GOT3 (cell line): ENCODE results near the gene LIPJ.

ENCODE experiments used
- DNase-seq: peaks from one replicate; lab custom pipeline; 2025; ENCODE audit warnings: mixed read lengths; lab: John Stamatoyannopoulos, UW

The LIPJ gene

DNA sequence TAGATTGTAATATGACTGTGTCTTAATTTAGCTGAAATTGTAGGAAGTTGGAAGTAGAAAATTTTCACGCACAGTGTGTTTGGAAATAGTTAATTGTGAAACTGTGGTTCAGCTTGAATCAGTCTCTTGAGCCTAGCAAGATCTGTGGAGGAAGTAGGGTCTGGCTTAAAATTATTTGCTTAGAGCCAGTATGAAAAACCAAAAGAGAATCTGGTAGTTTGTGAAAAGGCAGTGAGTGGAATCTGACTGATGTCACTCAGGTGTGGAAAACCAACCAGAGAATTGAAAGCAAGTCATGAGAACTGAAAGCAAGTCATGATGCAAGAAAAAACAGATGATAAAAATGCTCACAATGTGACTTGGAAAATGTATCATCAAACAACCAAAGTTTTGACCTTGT is 11.5 kb downstream of the LIPJ start:
- no peak for DNase-seq

DNA sequence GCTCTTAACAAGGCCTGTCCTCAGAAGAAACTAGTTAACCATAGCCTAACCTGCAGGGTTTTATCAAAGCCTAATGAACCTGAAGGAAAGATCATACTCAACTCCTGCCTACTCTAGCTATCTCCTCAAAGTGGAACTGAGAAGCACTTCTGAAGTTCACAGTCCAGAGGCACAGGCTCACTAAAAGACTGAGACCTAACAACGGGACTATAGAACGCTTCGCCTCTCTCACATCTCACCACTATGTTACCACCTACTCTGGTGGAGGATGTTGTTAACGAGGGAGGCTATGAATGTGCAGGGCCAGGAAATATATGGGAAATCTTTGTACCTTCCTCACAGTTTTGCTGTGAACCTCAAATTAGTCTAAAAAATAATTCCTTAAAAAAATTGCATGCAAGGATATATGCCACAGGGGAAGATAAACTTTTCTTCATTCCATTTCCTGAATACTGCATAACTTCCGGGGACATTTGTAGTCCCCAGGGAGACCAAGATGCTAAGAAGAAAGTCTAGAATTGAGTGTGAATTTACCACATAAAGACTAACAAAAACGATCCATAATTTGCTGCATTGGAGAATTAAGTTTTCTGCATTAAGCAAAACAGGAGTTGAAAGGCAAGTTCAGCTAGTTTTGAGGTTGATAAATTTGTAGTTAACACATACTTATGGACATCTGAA is 21.6 kb downstream of the LIPJ start:
- DNase-seq = no peak

DNA sequence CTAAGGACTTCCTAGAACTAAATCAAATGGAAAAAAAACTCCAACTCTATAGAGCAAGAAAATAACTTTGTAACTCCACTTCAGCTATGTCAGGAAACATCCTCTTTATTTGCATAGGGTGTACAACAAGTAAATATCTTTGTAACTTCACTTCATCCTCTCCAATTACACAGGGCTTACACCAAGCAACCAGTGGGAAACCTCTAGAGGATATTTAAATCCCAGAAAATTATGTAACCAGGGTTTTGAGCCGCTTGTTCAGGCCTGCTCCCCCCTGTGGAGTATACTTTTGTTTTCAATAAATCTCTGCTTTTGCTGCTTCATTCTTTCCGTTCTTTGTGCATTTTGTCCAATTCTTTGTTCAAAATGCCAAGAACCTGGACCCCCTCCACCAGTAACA is 22.2 kb downstream of the LIPJ start:
- DNase-seq = no peak

DNA sequence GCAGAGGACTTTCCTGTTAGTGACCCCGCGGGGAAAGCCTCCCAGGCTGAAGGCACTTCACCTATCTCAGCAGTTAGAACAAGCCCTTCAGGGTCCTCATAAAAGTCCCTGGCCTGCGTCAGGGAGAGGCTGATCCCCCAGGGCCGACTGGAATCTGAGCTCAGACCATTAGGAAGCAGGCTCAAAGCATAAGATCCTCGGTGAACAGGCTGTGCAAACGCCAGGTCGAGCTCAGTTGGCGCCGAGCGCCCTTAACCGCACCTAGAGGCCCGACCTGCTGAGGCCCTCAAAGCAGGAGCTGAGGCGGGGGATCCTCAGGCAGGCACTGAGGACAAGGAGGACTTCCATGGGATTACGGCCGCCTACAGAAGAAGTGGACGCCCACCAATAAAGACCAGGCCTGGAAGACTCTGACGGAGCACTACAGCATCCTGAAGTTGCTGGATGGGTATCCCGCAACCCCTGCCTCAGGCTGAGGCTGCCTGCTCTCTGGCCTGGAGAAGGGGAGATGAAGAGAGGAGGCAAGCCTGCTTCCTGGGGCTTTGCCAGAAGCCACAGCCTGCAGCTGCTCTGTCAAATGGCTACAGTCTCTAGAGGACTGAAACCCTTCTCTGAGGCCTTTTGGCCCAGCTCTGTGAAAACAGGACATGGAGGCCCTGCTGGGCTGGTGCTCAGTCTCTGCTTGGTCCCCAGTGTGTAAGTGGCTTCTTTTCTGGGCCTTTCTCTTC is 29.9 kb downstream of the LIPJ start:
- no peak for DNase-seq

DNA sequence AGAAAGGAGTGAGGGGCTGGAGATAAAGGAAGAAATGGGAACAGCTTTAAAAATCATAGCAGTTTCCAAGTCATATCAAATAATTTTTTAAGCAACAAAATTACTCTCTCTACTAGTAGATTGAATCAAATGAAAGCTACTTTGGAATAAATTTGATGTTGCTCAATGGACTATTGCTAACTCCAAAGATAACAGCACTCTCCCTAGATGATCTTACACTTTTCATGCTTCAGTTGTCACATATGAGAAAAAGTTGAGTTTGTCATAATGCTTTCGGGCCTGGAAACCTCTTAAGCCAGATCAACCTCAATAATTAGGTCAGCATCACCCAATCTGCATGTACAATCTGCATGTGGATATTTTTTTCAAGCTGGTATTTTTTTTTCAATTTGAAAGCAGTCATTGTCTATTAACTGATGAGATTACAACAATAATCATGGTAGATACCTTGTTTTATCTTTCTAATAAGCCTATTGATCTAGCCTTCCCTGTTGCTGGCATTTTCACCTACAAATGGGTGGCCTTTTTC is 31.3 kb downstream of the LIPJ start:
- DNase-seq = no peak

DNA sequence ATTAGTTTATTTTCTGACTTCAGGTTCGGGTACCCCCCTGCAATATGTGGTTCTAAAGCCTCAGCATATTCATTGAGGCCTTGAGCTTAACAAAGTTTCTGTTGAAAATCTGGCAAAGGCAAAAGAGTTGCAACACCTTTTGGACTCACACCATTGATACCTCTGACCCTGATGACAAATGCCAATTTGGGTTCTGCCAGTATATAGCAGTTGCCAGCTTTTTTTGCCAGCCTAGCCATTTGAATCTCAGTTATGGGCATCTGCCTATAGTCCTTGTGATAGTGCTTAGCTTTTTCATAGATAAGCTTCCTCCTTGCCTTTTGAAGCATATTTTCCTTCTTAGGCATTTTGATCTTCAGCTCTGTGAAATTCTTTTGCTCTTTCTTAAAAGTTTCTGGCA is 31.9 kb downstream of the LIPJ start:
- no peak for DNase-seq

DNA sequence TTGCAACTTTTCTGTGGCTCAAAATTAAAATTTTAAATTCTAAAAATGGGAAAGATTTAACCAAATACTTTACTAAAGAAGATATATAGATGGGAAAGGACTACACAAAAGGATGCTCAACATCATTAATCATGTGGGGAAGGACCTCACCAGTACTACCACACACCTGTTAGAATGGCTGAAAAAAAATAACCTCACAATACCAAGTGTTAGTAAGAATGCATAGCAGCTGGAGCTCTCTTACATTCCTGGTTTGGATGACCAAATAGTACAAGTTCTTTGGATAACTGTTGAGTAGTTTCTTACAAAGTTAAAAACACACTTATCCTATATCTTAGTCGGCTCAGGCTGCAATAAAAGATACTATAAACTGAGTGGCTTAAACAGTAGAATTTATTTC is 33.9 kb downstream of the LIPJ start:
- no peak for DNase-seq

DNA sequence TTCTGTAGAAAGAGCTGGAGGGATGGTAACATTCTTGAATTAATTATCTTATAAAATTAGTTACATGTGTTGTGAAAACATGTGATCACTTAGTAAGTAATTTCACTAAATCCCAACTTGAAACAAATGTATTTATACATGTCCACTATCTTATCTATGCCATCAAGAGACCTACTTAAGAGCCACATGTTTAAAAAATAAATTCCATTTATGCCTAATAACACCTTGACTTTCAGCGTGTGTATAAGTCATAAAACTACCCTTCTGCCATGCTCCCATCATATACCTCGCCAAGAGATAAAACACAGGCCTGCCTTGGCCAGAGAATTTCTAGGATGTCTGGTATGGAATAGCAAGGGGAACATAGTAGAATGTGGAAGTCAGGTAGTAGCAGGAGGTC is 37.3 kb downstream of the LIPJ start:
- DNase-seq = no peak

DNA sequence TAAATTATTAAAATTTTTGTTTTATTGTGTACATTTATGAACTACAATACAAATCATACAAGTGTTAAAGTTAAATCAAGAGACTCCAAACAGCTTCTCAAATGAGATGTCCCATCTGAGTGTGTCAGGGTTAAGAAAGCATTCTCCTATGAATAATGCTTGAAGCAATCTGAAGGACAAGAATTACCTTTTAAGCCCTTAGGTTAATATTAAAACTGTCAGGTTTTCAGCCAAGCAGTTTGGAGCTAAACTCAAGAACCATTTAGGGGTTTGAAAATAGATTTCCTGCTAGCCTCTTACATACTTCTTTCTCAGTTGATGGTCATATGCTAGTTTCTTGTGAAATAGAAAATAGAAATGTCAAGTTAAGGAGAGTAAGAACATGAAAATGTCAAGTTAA is 38.3 kb downstream of the LIPJ start:
- no peak for DNase-seq

DNA sequence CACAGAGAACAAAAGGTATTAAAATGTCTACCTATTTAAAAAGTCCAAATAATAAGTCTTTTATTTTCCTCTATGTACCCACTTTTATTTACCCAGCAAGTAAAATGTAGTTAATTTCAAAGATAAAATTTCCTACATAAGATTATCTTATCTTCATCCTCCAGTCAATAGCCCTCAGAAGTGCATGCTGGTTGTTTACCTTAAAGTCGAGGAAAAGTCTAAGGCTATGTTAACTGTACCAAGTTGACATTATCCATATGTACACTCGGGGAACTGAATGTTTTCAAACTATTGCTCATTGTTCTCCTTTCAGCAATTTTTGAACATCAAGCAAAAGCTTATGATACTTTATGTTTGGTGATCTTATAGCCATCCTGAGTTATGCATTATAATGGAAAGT is 53.6 kb downstream of the LIPJ start:
- DNase-seq = no peak

DNA sequence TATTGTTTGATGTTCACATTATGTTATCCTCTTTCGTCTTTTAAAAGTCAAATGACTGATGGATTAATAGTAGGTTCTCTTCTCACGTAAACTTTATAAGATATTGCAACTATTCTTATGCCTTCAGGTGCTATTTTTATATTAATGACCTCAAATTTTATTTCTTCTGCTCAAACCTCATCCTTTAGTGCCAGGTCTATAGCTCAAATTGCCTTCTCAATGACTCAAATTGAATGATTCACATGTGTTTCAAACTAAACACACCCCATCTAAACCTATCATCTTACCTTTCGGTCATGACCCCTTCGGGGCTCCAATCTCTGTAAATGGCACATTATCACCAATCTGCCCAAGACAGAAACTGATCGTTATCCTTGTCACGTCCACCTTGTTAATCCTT is 55.6 kb downstream of the LIPJ start:
- no peak for DNase-seq

DNA sequence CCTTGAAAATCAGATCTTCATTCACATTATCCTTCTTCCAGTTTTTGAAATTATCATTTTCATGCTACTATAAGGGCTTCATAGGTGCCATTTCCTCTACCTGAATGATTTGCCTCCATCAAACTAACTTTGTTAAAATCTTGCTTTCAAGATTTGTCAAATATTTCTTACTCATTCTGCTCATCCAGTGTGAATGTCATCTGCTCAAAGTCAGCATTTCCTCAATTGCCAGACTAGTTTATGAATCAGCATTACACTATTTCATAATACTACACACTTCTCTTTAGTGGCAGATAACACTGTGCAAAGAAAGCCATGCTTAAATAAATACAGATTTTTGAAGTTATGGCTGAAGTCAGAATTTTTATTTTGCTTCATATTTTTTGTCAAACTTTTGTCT is 56.4 kb downstream of the LIPJ start:
- no peak for DNase-seq

DNA sequence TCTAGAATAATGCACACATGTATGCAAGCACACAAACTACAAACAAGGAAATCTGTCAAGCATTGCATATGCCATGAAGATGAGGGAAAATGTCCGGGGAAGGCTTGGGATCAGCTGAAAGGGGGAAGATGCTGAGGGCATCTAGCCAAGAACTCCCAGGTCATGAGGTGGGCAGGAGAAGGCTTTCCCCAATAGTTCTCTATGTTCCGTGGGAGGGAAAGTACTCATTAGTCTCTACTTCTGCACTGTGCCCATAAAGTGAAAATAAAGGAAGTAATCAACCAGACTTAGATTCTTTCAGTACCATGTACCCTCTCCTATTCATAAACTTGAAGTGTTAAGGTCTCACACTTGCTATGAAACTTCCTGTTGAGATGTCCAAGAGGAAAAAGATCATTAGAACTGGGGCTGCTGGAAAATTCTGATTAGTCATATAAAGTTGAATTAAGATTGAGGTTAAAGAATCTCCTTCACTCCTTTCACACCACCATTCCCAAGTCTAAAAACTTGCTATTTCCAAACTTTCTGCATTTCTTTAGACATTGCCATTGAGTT is 60.6 kb downstream of the LIPJ start:
- no peak for DNase-seq

DNA sequence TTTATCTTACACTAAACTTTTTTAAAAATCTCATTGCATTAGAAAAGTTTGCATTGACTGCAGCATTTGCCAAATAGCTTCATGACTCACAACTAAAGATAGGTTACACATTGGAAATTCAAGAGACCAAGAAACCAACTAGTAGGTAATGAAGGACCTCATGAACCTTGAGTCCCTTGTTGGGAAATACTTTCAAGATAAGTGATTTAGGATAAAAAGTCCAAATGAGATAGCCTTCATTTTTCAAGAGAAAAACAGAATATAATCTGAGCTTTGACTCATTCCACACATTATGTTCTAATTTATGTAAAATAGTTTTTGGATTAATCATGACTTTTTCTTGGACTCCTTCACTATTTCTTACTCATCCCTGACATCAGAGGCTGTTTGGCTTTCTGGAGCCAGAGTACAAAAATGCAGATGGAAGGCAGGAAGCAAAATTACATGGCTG is 64.6 kb downstream of the LIPJ start:
- no peak for DNase-seq

DNA sequence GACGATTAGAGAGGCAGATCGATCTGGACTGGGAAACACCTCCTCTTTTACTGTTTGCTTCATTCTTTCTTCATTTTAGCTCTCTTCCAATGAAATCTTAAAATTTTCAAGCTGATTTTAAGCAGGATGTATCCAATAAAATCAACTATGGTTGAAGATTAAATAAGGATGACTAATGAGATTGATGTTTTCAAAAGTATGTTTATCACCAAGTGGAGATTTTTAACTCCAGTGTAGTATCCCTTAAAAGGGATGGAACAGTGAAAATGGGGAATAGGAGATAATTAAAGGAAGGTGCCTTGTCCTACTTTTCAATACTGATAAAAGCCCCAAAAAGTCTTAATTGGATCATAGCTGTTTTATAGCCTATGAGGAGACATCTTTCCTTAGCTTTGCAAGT is 66.1 kb downstream of the LIPJ start:
- no peak for DNase-seq
